K562 (cell line): ENCODE measurements around the gene GNAI3. TPM values are rescaled to one million over a fixed set of nuclear protein-coding genes. Genes with fewer than 3 reads are reported as not detected.

ENCODE experiments used
- GABPB2 ChIP-seq: fragments of 250-450 bp; sonication (Bioruptor Pico); conservative IDR thresholded peaks from 2 replicates; pipeline ENCODE4 v1.5.1; 2021; ENCODE audit warnings: mild to moderate bottlenecking
- TCFL5 ChIP-seq: fragments of 250-450 bp; sonication (Bioruptor Pico); conservative IDR thresholded peaks from 2 replicates; pipeline ENCODE4 v1.6.1; 2021; ENCODE audit warnings: mild to moderate bottlenecking, moderate library complexity, matching md5 sums
- polyA plus RNA-seq, 8 experiments: library from polyadenylated mRNA; depleted of rRNA in 4 of 8; stranded (reverse) in 5 of 8; unstranded in 3 of 8; fragments of >200 nt; fragmentation: Nextera tagmentation in 2 of 8; fragmentation: Illumina TruSeq in 1 of 8; extraction: Ambion mirVana in 2 of 8; extraction: Trizol in 1 of 8; gene quantifications; 2 replicates each; pipeline versions ENCODE4 v1.2.1 to v1.2.3, GENCODE V29; 2011 to 2014; ENCODE audit warnings: inconsistent platforms in 1 of 8, missing spikeins in 1 of 8
- total RNA-seq, 7 experiments: library from RNA; depleted of rRNA in 6 of 7; stranded (reverse); fragments of >200 nt in 6 of 7; fragmentation: Illumina TruSeq in 2 of 7; extraction: Trizol in 2 of 7; gene quantifications; 2 replicates each; pipeline versions ENCODE4 v1.2.1 to v1.2.3, GENCODE V29; 2011 to 2021; ENCODE audit warnings: low replicate concordance in 1 of 7
- TF ChIP-seq, protein P1 (sequence below): fragments of 200-600 bp; sonication (generic); IDR thresholded peaks from one replicate; pipeline ENCODE4 v1.6.1; 2012; ENCODE audit warnings: mild to moderate bottlenecking, low read depth, low read length, inconsistent platforms

The GNAI3 gene
- total and polyA plus RNA-seq, 9 of the 15 experiments (the other 6 are each of a cell fraction or from before 2014, with no cell fraction given), result 6.3 to 13.2 (median 8.9) TPM

DNA sequence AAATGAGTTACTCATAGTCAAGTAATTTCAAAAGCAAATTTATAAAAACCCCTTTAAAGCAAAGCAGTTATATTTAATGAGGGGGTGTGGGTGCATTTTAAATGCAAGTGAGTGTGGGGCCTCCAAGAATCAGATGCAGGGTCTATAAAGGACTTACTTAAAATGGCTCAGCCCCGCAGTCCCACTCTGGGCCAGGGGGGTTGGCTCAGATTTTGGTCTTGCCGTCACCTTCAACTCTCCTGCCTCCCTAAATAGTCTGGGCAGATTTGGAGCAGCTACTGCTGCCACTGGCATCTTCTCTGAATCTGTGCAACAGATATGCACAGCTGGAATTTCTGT is 87.4 kb downstream of the GNAI3 start (continued):
- TF ChIP-seq, protein P1, sequence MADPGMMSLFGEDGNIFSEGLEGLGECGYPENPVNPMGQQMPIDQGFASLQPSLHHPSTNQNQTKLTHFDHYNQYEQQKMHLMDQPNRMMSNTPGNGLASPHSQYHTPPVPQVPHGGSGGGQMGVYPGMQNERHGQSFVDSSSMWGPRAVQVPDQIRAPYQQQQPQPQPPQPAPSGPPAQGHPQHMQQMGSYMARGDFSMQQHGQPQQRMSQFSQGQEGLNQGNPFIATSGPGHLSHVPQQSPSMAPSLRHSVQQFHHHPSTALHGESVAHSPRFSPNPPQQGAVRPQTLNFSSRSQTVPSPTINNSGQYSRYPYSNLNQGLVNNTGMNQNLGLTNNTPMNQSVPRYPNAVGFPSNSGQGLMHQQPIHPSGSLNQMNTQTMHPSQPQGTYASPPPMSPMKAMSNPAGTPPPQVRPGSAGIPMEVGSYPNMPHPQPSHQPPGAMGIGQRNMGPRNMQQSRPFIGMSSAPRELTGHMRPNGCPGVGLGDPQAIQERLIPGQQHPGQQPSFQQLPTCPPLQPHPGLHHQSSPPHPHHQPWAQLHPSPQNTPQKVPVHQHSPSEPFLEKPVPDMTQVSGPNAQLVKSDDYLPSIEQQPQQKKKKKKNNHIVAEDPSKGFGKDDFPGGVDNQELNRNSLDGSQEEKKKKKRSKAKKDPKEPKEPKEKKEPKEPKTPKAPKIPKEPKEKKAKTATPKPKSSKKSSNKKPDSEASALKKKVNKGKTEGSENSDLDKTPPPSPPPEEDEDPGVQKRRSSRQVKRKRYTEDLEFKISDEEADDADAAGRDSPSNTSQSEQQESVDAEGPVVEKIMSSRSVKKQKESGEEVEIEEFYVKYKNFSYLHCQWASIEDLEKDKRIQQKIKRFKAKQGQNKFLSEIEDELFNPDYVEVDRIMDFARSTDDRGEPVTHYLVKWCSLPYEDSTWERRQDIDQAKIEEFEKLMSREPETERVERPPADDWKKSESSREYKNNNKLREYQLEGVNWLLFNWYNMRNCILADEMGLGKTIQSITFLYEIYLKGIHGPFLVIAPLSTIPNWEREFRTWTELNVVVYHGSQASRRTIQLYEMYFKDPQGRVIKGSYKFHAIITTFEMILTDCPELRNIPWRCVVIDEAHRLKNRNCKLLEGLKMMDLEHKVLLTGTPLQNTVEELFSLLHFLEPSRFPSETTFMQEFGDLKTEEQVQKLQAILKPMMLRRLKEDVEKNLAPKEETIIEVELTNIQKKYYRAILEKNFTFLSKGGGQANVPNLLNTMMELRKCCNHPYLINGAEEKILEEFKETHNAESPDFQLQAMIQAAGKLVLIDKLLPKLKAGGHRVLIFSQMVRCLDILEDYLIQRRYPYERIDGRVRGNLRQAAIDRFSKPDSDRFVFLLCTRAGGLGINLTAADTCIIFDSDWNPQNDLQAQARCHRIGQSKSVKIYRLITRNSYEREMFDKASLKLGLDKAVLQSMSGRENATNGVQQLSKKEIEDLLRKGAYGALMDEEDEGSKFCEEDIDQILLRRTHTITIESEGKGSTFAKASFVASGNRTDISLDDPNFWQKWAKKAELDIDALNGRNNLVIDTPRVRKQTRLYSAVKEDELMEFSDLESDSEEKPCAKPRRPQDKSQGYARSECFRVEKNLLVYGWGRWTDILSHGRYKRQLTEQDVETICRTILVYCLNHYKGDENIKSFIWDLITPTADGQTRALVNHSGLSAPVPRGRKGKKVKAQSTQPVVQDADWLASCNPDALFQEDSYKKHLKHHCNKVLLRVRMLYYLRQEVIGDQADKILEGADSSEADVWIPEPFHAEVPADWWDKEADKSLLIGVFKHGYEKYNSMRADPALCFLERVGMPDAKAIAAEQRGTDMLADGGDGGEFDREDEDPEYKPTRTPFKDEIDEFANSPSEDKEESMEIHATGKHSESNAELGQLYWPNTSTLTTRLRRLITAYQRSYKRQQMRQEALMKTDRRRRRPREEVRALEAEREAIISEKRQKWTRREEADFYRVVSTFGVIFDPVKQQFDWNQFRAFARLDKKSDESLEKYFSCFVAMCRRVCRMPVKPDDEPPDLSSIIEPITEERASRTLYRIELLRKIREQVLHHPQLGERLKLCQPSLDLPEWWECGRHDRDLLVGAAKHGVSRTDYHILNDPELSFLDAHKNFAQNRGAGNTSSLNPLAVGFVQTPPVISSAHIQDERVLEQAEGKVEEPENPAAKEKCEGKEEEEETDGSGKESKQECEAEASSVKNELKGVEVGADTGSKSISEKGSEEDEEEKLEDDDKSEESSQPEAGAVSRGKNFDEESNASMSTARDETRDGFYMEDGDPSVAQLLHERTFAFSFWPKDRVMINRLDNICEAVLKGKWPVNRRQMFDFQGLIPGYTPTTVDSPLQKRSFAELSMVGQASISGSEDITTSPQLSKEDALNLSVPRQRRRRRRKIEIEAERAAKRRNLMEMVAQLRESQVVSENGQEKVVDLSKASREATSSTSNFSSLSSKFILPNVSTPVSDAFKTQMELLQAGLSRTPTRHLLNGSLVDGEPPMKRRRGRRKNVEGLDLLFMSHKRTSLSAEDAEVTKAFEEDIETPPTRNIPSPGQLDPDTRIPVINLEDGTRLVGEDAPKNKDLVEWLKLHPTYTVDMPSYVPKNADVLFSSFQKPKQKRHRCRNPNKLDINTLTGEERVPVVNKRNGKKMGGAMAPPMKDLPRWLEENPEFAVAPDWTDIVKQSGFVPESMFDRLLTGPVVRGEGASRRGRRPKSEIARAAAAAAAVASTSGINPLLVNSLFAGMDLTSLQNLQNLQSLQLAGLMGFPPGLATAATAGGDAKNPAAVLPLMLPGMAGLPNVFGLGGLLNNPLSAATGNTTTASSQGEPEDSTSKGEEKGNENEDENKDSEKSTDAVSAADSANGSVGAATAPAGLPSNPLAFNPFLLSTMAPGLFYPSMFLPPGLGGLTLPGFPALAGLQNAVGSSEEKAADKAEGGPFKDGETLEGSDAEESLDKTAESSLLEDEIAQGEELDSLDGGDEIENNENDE, result no peak
- TF ChIP-seq TCFL5 (CRISPR knock-in tag) (no peak), GABPB2 (CRISPR knock-in tag) (no peak)
